Effector memory CD8-positive, alpha-beta T cell (primary cell): ENCODE data around the gene MARCHF3.
"Not testable (repeated sequence)": the region's sequence is repeated elsewhere in the genome, so short reads cannot be mapped to it uniquely, and the experiment has no call there.

Experiments used
- ATAC-seq: fragments of 150-1000 bp; cut with Tn5 transposase; replicated peaks from 2 replicates; pipeline ENCODE4 v1.10.0; 2021; ENCODE audit warnings: mild to moderate bottlenecking, moderate library complexity
- DNase-seq, 3 experiments: peaks; one replicate each; pipeline ENCODE4 v3.0.0; 2021
- H3K27ac Mint-ChIP-seq, 2 donors: one replicate each; pipeline ENCODE4 v1.8.0; 2022; ENCODE audit warnings: mild to moderate bottlenecking in 2 of 2, mixed read lengths in 2 of 2, moderate library complexity in 2 of 2
- H3K27me3 Mint-ChIP-seq, 2 donors: one replicate each; pipeline ENCODE4 v1.8.0; 2022; ENCODE audit warnings: mixed read lengths in 2 of 2
- H3K36me3 Mint-ChIP-seq: one replicate; pipeline ENCODE4 v1.8.0; 2022; ENCODE audit warnings: mild to moderate bottlenecking, moderate library complexity, mixed read lengths; ENCODE audit not compliant: insufficient read depth
- H3K4me1 Mint-ChIP-seq, 2 donors: one replicate each; pipeline ENCODE4 v1.8.0; 2022; ENCODE audit warnings: low read depth in 2 of 2, mixed read lengths in 2 of 2
- H3K4me3 Mint-ChIP-seq, 2 donors: one replicate each; pipeline ENCODE4 v1.8.0; 2022; ENCODE audit warnings: mild to moderate bottlenecking in 2 of 2, mixed read lengths in 2 of 2, moderate library complexity in 2 of 2
- H3K9me3 Mint-ChIP-seq, 2 donors: one replicate each; pipeline ENCODE4 v1.8.0; 2022; ENCODE audit warnings: mixed read lengths in 2 of 2

The MARCHF3 gene

GRCh38 chr5:126961702-126962101 is 68.7 kb downstream of the MARCHF3 start:
- no peaks in the 10 kb centered on the region for H3K4me1 Mint-ChIP-seq
- peaks cover 6 to 20% of the 10 kb centered on the region in 2 donors for H3K27me3 Mint-ChIP-seq
- H3K4me3 Mint-ChIP-seq, result no peak overlapping the region
- H3K9me3 Mint-ChIP-seq, result no peaks in the 10 kb centered on the region
- no peaks in the 10 kb centered on the region for H3K36me3 Mint-ChIP-seq
- no peak for DNase-seq
- no peak for ATAC-seq
- H3K27ac Mint-ChIP-seq, result no peak overlapping the region

- Mint-ChIP-seq H3K9me3 (no peaks in the 10 kb centered on the region), H3K4me1 (no peaks in the 10 kb centered on the region), H3K4me3 (no peak overlapping the region), H3K27ac (no peak overlapping the region), H3K27me3 (peaks cover 6 to 20% of the 10 kb centered on the region in 2 donors), H3K36me3 (no peaks in the 10 kb centered on the region)
- DNase-seq (no peak), ATAC-seq (no peak)
Measured at GRCh38 chr5:126961128-126961527, 69.2 kb downstream of the MARCHF3 start.

- Mint-ChIP-seq H3K4me3 (no peak overlapping the region), H3K9me3 (no peaks in the 10 kb centered on the region), H3K27ac (no peak overlapping the region), H3K27me3 (peaks cover 6 to 20% of the 10 kb centered on the region in 2 donors), H3K36me3 (no peaks in the 10 kb centered on the region), H3K4me1 (no peaks in the 10 kb centered on the region)
- DNase-seq (no peak), ATAC-seq (no peak)
Measured at GRCh38 chr5:126959188-126959587, 71.2 kb downstream of the MARCHF3 start.

GRCh38 chr5:126956991-126957390 is 73.4 kb downstream of the MARCHF3 start:
- H3K4me1 Mint-ChIP-seq, result no peaks in the 10 kb centered on the region
- H3K4me3 Mint-ChIP-seq, result no peak overlapping the region
- peaks cover 6 to 20% of the 10 kb centered on the region in 2 donors for H3K27me3 Mint-ChIP-seq
- ATAC-seq (no peak), DNase-seq (no peak)
- no peaks in the 10 kb centered on the region for H3K9me3 Mint-ChIP-seq
- H3K27ac Mint-ChIP-seq, result no peak overlapping the region
- no peaks in the 10 kb centered on the region for H3K36me3 Mint-ChIP-seq

GRCh38 chr5:126954981-126955380 is 75.4 kb downstream of the MARCHF3 start:
- Mint-ChIP-seq H3K36me3 (no peaks in the 10 kb centered on the region), H3K27me3 (peaks cover 6 to 17% of the 10 kb centered on the region in 2 donors), H3K4me3 (no peak overlapping the region), H3K4me1 (no peaks in the 10 kb centered on the region), H3K27ac (no peak overlapping the region), H3K9me3 (no peaks in the 10 kb centered on the region)
- DNase-seq (no peak), ATAC-seq (no peak)

GRCh38 chr5:126953640-126954039 is 76.7 kb downstream of the MARCHF3 start:
- peaks cover 4 to 5% of the 10 kb centered on the region in 2 donors for H3K27me3 Mint-ChIP-seq
- ATAC-seq, result no peak
- no peaks in the 10 kb centered on the region for H3K36me3 Mint-ChIP-seq
- H3K4me3 Mint-ChIP-seq, result no peak overlapping the region
- H3K4me1 Mint-ChIP-seq, result no peaks in the 10 kb centered on the region
- H3K9me3 Mint-ChIP-seq, result no peaks in the 10 kb centered on the region
- H3K27ac Mint-ChIP-seq, result no peak overlapping the region
- DNase-seq, result no peak

GRCh38 chr5:126949475-126949874 is 80.9 kb downstream of the MARCHF3 start:
- no peak overlapping the region for H3K27ac Mint-ChIP-seq
- peaks cover 7 to 9% of the 10 kb centered on the region in 2 donors for H3K27me3 Mint-ChIP-seq
- no peaks in the 10 kb centered on the region for H3K4me1 Mint-ChIP-seq
- ATAC-seq (no peak), DNase-seq (no peak)
- H3K36me3 Mint-ChIP-seq, result no peaks in the 10 kb centered on the region
- no peaks in the 10 kb centered on the region for H3K9me3 Mint-ChIP-seq
- H3K4me3 Mint-ChIP-seq, result no peak overlapping the region

- H3K27me3 Mint-ChIP-seq, result peaks cover 7 to 9% of the 10 kb centered on the region in 2 donors
- no peaks in the 10 kb centered on the region for H3K4me1 Mint-ChIP-seq
- H3K4me3 Mint-ChIP-seq, result no peak overlapping the region
- DNase-seq, result no peak
- no peak overlapping the region for H3K27ac Mint-ChIP-seq
- ATAC-seq, result no peak
- H3K9me3 Mint-ChIP-seq, result no peaks in the 10 kb centered on the region
- H3K36me3 Mint-ChIP-seq, result no peaks in the 10 kb centered on the region
Measured at GRCh38 chr5:126948453-126948852, 81.9 kb downstream of the MARCHF3 start.

GRCh38 chr5:126948011-126948355 is 82.4 kb downstream of the MARCHF3 start:
- no peak overlapping the region for H3K27ac Mint-ChIP-seq
- no peak overlapping the region for H3K4me3 Mint-ChIP-seq

GRCh38 chr5:126947146-126948010 is 83.0 kb downstream of the MARCHF3 start:
- Mint-ChIP-seq H3K27ac (no peak overlapping the region), H3K36me3 (no peaks in the 10 kb centered on the region), H3K27me3 (peaks cover 7 to 9% of the 10 kb centered on the region in 2 donors), H3K9me3 (no peaks in the 10 kb centered on the region), H3K4me1 (no peaks in the 10 kb centered on the region), H3K4me3 (no peak overlapping the region)
- ATAC-seq (no peak), DNase-seq (no peak)

More at GRCh38 chr5:126948011-126948355, 82.4 kb downstream of the MARCHF3 start:
- ATAC-seq, result no peak
- H3K36me3 Mint-ChIP-seq, result no peaks in the 10 kb centered on the region
- H3K27me3 Mint-ChIP-seq, result peaks cover 7 to 9% of the 10 kb centered on the region in 2 donors
- DNase-seq, result no peak
- H3K9me3 Mint-ChIP-seq, result no peaks in the 10 kb centered on the region
- H3K4me1 Mint-ChIP-seq, result no peaks in the 10 kb centered on the region

GRCh38 chr5:126942908-126943307 is 87.5 kb downstream of the MARCHF3 start:
- H3K9me3 Mint-ChIP-seq, H3K4me1 Mint-ChIP-seq, H3K27me3 Mint-ChIP-seq, H3K4me3 Mint-ChIP-seq, ATAC-seq, H3K36me3 Mint-ChIP-seq, DNase-seq, H3K27ac Mint-ChIP-seq: not testable (repeated sequence)

GRCh38 chr5:126941403-126941802 is 89.0 kb downstream of the MARCHF3 start:
- H3K4me3 Mint-ChIP-seq, result no peak overlapping the region
- no peak for ATAC-seq

GRCh38 chr5:126939887-126940286 is 90.5 kb downstream of the MARCHF3 start:
- Mint-ChIP-seq H3K27ac (no peak overlapping the region), H3K27me3 (peaks cover under 1 to 2% of the 10 kb centered on the region in 2 donors), H3K9me3 (no peaks in the 10 kb centered on the region), H3K4me3 (no peak overlapping the region), H3K4me1 (no peaks in the 10 kb centered on the region), H3K36me3 (no peaks in the 10 kb centered on the region)
- no peak for DNase-seq
- ATAC-seq, result no peak

More at GRCh38 chr5:126941403-126941802, 89.0 kb downstream of the MARCHF3 start:
- DNase-seq, result no peak
- Mint-ChIP-seq H3K36me3 (no peaks in the 10 kb centered on the region), H3K4me1 (no peaks in the 10 kb centered on the region), H3K9me3 (no peaks in the 10 kb centered on the region), H3K27ac (no peak overlapping the region), H3K27me3 (peaks cover 7 to 9% of the 10 kb centered on the region in 2 donors)

GRCh38 chr5:126938466-126938865 is 91.9 kb downstream of the MARCHF3 start:
- DNase-seq (no peak), ATAC-seq (no peak)
- Mint-ChIP-seq H3K27me3 (no peaks in the 10 kb centered on the region), H3K4me1 (no peaks in the 10 kb centered on the region), H3K9me3 (no peaks in the 10 kb centered on the region), H3K27ac (no peak overlapping the region), H3K4me3 (no peak overlapping the region), H3K36me3 (no peaks in the 10 kb centered on the region)
